Activated CD8-positive, alpha-beta memory T cell treated with anti-CD3 and anti-CD28 coated beads, Interleukin-2, amount 50 U/mL, for 48 hours (primary cell): ENCODE data around the gene SELP.
A peak's percentile ranks its signal among the peaks of the same experiment; 100 is the strongest.

Source experiments
- DNase-seq: peaks from one replicate; pipeline ENCODE4 v3.0.0-alpha.2; 2020

SELP gene

DNA sequence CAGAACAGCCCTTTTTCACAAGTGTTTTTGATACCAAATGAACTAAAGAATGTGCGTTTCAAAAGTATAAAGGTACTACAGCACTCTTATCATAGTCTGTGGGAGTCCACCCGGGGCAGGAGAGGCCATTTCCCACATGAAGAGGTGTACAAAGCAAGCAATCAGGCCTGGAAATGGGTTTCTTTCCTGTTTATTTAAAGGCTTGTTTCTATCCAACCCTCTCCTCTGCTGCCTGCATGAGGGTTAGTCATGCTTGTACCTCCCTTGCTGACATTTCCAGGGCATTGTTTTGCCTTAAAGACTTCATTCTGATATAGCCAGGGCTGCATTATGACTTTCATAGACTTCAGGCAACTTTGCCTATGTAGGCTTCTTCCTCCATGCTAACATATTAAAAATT lies 11.6 kb downstream of the SELP start:
- no peak for DNase-seq

DNA sequence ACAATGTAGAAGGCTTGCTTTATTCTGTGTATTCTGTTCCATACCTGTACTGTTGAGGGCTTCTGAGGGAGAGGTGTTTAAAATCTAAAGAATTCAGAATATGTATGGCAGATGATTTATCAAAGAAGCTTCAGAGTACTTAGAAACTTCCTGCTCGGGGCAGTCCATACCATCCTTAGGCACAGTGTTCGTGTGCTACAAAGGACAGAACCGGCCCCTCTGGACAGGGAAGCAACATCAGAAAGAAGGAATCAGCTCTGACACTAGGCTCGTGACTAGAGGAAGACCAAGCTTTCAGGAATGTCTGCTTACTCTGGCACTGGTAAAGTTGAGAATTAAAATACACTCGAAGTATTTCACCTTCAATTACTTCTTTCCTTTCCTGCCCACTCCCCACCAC lies 14.1 kb downstream of the SELP start:
- no peak for DNase-seq

DNA sequence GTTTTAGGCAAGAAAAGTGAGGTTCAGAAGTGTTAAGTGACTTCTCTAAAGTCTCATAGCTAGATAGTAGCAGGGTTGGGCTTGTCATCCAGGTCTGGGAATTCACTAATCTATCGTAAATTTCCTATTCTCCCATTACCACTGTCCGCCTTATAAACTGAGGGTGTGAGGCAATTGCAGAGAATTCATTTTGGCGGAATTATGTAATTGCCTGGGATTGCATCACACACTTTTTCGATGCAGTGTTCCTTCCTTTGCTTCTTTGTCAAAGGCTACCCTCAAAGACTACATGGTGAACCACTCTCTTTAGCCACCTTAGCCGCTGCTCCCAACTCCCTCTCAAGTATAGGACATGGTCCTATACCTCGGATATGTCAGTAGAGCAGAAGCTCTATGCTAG lies 19.1 kb downstream of the SELP start:
- no peak for DNase-seq

DNA sequence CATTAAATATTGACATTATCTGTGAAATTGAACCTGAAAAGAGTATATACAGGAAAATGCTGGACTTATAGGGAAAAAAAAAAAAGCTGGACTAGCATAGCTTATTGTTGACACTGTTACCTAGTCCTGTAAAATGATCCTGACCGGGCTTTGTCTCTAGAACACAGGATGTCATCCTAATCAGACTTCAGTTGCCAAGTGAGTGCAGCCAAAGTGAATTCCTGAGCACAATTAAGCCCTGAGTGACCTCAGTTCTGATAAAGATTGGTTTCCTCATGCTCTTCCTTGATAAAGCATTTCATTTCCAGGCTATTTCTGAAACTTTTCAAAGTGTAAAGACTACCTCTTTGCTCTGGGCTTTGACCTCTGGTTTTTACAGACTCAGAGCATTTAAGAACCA lies 19.8 kb downstream of the SELP start:
- no peak for DNase-seq

DNA sequence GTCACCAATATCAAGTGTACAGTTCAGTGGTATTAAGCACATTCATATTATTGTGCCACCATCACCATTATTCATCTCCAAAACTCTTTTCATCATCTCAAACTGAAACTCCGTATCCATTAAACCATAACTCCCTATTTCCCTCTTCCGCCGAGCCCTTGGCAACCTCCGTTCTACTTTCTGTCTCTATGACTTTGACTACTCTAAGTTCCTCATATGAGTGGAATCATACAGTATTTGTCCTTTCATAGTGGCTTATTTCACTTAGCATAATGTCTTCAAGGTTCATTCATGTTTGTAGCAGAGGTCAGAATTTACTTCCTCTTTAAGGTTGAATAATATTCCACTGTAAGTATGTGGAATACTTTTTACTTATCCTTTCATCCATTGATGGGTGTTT lies 21.7 kb downstream of the SELP start:
- DNase-seq: no peak

DNA sequence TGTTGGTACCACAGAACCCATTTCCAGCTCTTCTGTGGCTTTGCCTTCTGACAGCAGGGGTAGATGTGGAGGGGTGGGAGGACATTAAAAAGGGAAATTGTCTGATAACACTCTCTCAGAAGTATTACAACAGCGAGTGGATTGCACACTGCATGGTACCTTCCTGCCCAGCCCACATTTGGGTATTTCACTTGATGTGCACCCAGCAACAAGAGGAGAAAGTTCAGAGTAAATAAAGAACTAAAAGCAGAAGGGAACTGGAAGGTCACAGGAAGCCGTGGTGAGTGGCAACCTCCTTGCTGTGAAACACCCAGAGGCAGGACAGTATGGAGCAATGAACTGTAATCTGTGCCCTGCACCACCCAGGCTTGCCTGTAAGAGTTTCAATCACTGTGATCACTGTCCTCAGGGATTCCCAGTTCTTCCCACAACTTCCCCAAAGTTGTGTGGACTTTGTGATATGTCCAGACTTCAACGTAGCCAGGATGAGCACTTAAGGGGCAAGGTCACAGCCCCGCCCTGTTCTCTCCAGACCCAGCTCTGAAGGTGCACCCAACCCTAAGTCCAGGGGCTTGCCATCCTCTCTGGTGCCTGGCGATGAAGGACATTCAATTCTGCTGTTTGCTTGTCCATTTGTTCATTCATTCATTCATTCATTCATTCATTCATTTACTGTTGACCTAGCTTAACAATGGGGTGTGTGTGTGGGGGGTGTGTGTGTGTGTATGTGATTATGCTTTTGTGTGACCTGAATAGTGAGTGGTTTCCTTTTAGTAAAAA lies 25.0 kb downstream of the SELP start:
- peak; percentile 63 for DNase-seq

DNA sequence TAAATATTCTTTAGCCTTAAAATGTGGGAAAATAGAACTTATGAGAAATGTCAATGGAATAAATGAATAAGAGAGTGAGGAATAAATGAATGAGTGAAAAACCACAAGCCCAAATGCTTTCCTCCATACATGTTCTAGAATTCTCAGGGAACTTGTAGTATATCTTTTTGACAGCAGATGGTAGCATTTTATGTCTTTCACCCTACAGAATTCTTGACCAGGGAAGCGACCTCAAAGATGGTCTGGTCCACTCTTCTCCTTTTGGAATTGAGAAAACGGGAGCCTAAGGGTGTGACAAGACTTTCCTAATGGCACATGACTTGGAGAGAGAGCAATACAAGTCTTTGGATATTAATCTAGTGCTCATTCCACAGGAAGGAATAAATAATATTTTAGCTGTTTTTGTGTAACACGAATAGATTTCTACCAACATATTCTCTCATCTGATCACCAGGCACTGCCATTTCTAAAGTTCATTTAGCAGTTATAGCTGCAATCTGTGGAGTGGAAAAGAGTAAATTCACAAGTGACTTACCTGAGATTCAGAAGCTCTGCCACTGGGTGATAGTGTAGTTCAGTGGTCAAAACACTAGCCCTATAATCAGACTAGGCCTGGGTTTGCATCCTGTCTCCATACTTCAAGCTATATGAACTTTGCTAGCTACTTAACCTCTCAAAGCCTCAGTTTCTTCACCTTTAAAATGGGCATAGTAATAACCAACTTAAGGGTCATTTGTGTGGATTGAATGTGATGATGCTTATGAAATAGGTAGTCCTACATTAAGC lies 28.6 kb downstream of the SELP start:
- DNase-seq: no peak

DNA sequence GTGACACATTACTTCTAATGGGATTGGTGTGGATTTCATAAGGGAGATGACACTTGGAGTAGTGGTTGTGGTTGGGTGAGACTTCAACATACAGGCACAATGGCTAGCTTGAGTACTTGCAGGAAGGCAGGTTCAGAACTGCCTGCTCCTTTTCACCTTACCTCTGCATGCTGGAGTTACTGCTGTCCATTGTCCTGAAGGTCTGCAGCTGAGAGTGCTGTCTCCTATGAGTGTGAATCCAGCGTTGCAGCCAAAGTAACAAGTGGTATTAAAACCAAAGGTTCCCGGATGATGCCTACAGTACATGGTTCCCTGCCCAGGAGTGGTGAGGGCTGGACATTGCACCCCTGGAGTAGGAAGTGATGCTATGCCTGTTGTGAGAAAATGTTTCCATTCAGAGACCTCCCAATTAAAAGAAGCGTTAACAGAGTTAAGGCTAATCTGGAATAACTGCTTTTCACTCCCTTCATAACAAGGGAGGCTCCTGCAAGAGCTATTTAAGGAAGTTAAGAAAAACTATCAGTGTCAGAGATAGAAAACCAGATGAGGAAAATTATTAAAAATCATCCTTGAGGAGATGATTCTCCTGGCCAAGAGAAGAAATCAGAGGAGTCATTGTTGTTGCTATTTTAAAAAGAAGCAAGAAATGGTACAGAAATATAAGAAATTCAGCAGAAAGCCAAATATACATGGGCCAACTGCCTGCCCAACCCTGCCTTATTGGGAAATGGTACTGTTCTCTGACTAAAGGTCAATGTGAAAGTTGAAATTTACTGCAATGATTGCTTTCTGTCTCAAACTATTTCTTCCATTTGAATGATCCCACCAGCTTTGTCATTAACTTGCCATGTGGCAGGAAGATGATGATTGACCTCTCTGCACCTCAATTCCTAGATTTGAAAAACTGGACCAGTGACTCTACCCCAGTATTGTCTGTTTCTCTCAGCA lies 33.9 kb downstream of the SELP start:
- no peak for DNase-seq

DNA sequence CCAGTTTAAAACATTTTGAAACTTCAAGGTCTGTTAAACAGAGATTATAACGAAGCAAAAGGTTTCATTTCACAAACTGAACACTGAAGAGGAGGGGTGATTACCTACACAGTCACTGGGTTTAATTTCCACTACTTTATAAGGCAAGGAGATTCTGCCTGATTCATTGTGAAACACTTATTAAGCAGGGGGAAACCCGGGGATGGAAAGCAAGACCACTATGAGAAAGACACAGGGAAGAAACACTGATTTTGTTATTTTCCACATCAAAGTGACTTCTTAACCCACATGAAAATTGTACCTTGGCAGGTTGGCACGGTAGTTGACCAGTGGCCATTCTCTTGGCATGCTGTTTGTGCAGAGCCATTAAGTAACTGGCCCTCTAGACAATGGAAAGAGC lies 35.5 kb downstream of the SELP start:
- DNase-seq: peak; percentile 57

DNA sequence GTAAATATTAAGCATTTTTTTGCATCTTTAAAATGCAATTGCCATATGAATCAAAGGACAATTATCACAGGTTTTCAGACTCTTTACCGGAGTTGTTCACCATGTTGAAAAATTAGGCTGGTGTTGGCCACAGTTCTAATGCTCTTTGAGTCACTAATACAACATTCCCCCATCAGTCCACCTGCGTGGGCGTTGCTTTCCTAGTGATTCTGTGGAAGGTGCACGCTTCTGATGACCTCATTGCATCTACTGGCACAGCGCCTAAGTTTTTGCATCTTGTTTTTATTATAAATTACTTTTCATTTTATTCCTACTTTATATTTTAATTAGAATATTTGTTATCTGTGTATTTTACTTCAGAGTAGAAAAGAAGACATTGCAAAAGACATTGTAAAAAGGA lies 39.0 kb downstream of the SELP start:
- DNase-seq: no peak

DNA sequence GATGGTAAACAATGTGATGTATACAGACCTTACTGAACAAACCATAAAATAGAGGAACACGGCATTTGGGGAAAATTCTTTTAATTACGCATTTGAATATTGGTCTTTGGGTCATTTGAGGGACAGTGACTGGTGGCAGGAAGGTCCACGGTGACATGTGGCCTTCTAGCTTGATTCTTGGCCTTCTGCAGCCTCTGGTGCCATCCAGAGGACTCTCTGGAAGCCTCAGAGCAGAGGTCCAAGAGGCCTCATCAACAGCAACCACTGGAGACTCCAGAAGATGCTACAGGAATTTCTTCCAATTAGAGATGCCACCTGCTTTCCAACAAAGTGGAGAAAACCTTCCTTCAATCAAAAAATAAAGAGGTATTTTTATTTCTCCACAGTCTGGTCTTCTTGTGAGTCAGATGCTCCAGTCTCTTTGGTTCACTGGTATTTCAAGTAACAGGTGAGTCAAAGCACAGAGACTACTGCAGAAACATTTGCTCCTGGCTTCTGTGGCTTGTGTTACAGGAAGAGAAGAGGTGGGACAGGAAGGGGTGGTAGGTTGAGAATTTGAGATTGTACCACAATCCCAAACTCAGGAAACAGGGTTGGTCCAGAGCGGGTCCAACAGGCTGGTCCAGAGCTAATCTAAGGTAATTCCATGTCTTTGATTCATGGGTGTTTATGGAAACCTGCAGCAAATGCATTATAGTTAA lies 41.0 kb downstream of the SELP start:
- no peak for DNase-seq

DNA sequence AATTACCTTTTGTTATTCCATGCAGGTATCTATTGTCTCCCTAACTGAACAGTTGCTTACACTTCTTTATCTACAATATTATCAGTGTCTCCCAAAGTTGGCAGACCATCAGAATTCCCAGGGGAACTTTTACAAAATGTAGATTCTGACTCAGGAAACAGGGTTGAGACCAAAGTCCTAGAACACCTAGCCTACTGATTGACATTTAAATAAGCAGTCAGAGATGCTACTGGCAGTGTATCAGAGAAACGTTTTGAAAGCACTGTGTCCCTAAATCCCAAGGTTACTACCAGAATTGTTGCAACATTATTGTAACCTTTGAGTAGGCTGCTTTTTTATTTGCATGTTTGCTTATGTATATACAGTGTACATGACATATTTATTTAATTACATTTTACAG lies 41.8 kb downstream of the SELP start:
- DNase-seq: no peak

DNA sequence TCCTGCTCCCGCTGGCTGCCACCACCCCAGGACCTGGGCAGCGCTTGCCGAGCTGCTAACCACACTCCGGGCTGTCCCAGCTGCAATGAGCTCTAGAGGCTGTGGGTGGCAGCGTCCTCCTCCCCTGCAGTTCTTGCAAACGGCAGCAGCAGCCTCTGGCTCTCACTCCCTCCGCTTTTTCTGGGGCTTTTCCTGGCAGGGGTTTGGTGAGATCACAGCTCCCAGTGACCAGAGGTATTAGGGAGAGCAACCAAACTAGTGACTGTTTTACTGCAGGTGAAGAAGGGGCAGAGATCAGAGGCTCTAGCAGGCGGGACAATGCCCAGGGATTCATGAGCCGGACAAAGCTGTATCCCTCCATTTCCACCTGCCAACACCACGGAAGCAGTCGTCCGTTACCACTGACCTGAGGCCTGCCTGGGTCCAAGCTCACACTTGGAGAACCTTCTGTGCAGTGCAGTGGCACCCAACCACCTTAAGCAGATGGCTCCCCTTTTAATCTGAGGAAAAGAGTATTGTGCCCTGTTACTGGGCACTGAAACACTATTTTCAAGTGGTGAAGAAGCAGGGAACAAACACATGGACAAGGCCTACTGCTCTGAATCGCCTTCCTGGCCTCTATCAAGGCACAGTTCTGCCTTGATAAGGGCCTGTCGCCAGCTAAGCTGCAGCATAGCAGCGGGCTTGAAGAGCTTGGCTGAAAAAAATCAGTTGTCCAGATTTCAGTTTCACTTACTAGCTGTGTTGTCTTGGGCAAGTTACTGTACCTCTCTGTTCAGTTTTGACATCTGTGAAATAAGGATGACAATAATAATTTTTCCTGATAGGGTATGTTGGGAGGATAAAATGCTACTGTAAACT lies 43.3 kb downstream of the SELP start, which contains the start of gene F5:
F5 (minus strand) TSS at position 87 of the 861 bp plus-strand sequence. CDS start 95 bp downstream, outside the sequence.
- peak; percentile 86 for DNase-seq

DNA sequence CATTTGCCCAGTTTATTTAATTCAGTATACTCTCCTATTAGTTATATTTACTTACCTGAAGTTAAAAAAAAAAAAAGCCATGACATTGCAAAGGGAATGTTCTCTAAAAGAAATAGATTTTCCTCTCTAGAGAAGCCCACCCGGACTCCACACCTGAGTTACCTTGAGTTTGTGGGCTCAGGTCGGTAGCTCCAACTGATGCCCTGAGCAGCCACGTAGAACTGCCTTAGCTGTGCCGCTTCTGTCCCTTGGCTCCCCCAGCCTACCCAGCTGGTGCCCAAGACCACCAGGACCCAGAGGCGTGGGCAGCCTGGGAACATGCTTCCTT lies 43.9 kb downstream of the SELP start:
- no peak for DNase-seq

DNA sequence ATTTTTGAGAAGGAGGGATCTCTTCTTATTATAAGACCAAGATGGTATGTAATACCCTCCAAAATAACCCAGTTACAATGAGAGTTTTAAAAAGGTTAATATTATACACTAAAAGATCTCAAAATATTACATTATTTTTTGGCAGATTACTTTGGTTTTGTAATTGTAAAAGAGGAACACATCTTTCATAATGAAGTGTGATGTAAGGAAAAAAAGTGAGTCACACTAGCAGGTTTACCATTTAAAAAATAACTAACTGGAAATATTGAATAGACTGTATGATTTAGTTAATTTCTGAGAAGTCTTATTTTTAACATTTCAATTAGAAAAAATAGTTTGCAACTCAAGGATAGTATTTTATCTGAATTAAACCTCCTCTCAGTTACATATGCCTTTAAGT lies 44.7 kb downstream of the SELP start:
- DNase-seq: no peak

DNA sequence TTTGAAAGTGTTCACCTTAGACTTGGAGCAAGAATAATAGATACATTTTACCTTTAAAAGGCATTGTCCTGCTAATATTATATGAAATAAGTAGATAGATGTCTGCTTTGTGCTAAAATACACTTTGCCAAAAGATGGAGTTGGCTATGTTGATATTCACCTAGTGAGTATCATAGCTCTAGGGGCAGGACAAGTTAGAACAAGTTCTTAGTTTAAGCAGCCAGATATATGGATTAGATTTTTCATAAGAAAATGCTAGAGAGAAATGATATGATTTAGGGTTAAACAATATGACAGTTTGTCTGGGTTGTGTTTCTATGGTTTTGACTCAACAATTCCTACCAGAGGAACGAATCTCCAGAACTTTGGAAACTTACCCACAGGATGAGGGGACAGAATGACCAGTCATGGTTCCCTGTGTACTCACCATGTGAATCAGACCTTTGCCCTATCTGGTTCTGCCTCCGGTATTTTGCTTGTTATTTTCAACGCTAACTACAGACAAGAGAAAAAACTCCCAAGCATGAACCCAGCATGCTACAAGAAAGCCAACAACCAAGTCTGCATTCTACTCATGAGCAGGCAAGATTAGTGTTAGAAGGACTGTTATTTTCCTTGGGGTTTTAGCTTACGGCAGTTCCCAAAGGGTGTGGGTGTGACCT lies 45.3 kb downstream of the SELP start:
- DNase-seq: no peak

DNA sequence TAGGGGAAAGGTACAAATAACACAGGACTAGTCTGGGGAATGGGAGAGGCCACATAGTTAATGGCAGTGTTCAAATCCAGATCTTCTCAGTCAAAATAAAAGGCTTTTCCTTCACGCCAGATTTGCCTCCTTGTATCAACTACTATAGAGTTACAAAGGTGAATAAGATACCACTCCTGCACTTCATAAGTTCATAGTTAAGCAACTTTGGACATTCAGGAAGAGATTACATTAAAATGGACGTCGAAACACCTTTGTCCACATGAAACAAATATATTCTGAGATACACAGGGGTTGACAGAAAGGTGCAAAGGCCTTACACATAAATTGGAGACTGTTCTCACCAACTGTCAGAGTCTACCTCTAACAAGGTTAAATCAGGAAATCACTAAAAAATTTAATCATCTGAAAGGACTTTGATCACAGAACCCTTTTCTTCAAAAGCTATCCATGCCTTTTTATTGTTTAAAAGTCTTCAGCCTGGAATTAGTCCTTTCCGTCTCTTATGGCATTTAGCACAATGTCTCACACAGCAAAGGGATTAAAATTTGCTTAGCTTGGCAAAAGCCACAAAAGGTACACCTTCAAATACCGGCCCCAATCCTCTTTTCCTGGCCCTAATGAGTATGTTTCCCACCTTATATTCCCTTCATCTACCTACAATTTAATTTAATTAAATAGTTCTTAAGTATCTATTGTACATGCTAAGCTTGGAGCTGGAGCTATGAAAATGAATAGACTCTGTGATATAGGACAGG lies 51.8 kb downstream of the SELP start:
- no peak for DNase-seq

DNA sequence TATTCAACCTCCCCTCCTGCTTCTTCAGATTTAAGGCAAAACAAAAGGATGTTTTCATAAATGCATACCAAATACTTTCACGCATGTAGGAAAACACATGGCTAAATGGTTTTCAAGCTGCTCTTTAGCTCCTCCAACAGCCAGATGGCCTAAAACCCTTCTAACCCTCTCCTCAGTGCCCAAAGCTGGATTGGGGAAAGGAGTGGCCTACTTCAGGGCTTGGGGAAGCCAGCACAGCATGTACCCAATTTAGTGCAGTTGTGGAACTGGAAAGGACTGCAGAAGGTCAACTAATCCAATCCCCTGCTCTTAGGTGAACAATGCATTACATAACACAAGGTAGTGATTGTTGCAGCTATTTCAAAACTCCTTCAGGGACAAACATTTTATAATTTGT lies 53.0 kb downstream of the SELP start:
- DNase-seq: no peak

DNA sequence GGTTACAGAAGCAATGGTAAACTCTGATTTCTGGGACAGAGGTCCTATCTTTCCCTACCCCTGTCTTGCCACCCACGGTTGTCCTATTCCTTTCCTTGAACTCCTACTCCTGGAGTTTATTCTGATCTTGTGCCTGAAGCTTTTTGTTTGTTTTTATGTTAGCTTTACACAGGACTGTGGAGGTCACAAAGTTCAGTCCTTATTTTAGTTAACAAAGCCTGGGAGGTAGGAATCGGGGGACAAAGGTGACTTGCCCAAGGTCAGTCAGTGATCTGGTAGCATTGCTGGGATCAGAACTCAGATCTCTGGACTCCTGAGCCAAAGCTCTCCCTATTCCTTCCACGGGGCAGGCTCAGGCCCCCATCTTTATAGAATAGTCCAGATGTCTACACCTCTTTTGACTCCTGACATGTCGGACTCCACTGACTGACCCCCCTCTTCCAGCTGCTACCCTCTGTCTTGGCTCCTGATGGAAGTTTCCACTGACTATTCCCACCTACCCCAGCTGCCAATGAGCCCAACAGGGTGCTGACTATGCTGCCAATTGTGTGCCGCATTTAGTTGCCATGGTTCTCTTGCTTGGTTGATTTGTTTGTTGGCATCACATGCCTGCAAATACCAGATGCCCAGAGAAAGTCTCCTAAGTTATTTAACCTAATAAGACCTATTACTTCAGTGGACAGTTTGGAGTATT lies 53.5 kb downstream of the SELP start:
- no peak for DNase-seq

DNA sequence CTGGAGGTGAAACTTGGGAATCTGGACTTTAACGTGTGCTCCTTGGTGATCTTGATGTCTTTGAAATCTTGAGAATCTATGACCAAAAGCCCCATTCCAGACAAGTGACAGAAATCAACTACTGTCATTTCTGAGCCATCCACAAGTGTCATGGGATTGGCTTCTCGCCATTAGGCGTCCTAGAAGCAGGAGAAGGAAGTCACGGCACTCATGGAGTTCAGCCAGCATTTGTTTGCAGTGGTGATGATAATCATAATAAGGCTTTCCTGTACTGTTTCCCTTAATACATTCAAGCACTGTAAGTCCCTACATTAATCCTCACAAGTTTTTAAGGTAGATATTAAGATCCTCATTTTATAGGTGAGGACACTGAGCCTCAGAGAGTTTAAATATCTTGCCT lies 55.6 kb downstream of the SELP start:
- DNase-seq: no peak
